Left hindlimb (tissue), 1 donor: Measurements from ENCODE around the gene COL4A1.
A peak's percentile ranks its signal among the peaks of the same experiment; 100 is the strongest.

ENCODE experiments used
- DNase-seq: peaks from one replicate; pipeline ENCODE4 v3.0.0-alpha.2; 2018

COL4A1 gene

DNA sequence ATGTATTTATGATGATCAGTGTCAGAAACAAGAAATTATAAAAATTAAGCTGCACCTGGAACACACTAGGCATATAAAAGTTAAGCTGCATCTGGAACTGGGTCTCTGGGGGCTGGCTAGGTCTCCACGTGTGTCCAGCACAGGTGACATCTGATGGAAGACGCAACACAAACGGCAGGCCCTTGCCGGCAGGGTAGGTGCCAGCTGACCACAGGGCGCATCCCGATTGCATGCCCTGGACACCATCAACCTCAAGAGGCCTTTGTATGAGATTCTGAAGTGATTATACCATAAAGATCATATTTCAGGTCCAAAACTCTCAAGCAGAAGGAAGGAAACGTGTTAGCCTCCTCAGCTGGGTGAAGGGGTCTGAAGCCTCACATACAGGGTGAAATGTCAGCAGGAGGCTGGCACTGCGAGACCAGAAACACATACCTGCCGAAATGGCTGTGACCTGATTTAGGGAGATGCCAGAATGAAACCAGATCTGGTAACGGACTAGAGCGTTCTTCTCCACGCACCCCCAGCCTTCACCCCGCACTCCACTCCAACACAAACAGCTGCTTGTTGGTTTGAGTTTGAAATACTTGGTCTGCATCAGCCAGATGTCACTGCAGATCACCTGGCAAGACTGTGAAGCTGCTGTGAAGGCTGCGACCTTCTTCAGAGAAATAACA, 37.3 kb downstream of the COL4A1 start:
- no peak for DNase-seq

DNA sequence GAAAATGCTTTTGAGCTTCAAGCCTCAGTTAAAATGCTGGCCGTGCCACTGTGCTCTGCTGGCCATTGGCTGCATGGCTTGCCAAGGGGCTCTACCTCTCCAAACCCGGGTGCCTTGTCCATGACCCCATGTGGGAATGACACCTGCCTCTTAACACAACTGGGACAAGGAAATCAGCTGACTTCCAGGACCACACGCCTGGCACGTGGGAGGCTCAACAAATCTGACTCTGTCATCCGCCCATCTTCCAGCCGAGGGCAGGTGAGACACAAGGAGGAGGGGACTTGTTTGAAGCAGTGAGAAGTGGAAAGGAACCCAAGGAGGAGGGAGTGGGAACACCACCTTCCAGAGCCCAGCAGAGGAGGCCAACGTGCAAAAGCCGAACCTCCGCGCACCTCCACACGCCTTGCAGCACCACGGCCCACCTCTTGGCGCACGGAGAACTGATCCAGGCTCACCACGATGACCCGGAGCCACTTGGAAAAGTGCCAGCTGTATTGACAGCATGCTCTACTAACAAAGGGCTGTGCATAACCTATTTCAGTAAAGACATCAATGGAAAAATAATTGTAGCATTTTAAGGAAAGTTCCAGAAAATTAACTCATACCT, 38.3 kb downstream of the COL4A1 start:
- DNase-seq = no peak

DNA sequence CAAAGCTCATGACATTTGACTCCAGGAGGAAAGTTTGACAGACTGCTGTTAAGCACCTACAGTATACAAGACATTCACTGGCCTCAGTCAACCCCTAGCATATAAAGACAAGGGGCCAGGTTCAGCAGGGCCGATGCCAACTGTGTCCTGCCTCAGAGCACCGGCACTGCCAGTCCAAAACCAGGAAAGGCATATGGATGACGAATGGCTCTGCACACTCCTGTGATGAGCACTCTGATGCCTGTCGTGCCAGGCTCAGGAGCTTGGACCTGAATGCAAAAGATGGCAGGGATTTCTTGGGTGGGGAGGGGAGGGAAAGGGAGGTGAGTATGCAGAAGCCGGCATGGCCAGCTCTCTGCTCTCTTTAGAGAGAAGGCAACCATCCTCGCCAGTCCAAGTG, 38.9 kb downstream of the COL4A1 start:
- DNase-seq = no peak

DNA sequence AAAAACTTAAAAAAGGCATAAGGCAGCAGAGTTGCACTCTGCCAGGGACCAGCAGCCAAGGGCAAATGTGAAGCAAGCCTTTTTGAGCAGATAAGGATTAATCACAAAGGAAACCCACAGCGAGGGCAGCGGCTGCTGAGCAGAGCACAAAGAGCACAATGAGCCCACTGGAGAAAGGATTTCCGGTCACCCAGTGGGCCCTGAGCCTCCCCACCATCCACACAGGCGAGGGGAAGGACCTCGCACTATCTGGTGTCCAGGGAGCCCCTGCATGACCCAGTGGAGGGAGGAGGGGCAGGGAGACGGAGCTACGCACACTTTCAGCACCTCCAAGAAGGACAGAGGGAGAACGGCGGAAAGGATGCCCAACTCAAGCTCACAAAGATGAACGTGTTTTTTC, 40.0 kb downstream of the COL4A1 start:
- DNase-seq = no peak

DNA sequence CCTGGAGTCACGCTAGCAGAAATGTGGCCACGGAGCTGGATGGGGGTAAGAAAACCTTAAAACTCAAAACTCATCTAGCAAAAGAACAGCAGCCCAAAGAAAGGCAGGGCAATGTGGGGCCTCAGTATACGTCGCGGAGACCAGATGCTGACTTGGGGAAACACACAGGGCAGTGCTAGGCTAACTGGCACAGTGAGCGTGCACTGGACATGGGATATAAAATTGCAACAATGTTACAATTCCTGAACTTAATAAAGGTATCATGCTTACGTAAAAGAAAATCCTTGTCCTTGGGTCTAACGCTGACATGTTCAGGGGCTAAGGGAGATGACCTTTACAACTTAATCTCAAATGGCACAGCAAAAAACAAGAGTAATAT, 40.5 kb downstream of the COL4A1 start:
- DNase-seq = no peak

DNA sequence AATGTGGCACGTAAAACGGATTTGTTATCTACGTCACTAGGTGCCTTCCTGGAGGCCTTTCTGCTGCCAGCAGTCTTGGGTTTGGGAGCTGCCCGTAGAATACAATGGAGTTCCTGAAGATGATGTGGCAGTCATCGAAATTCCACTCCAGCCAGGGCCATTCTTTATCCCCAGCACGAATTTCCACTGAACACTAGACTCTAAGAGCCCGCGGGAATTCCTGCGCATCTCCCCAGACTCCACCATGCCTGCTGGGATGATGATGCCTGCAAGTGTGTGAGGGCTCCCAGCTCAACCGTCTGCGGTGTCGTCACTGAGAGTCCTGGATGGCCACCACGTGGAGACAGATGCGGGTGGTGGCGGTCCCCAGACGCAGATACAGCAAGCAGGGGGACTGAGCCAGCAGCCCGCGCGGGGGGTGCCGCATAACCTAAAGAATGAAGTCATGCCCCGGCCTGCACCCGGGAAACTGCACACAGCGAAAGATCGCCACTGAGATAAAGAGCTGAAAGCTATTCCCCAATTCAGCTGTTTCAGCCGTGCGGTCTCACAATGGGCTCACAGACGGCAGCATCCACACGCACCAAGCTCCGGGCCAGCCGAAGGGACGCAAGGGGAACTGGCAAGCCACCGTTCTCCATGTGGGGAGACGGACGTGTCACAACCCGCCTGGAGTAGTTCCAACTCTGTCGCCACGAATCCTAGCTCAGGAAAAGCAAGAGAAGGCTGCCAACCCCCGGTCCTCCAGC, 41.1 kb downstream of the COL4A1 start:
- DNase-seq = no peak

DNA sequence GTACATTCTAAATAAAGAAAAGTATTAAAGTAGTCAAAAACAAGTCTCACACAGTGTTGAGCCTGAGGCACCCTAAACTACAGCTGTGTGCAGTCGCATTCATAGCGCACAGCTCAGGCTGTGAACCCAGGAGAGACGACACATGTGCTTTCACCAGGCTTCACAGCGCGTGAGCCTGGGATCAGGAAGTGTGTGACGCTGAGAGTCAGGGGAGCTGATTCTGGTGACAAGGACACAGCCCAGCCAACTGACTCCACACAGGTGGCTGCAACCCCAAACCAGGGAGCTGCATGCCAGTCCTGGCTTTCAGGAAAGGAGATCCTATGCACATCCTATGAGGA, 41.6 kb downstream of the COL4A1 start:
- DNase-seq = no peak

DNA sequence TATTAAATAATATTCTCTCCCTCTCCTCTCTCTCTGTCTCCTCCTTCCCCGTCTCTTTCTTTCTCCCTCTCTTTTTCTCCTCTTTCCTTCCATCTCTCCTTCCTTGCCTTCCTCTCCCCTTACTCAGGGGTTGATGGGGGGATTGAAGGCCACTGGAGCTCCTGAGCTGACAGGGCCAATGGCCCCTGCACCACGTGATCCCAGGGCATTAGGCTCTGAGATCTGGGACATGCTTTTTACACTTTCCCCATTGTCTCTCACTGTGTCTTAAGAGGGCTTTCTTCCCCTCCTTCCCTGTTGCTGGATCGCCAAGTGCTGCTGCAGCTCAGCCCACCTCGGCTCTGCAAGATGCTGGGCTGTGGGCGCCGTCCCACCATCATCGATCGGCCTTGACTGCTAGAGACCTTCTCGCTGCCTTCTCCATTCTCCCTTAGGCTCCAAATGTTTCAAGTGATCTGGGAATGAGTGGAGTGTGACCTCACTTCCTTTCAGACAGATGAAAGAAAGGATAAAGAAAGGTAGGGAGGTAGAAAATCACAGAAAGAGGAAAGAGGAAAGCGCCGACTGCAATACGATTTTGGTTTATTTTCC, 42.2 kb downstream of the COL4A1 start:
- no peak for DNase-seq

DNA sequence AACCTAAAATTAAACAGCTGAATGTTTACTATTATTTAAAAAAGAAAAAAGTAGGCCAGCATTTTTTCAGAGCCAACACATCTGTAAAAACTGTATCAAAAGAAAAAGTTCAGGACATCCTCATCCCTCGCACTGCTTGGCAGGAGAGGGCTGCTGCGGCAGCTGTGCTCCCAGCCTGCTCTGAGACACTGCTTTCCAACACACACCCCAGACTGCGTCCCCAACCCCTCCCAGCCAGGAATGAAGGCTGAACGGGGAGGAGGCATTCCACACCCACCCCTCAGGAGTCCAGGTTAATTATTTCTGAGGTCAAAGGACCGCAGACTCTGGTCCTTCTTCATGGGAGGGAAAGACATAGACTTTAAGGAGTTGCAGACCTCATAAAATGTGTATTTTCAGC, 43.1 kb downstream of the COL4A1 start:
- DNase-seq = peak; percentile 73

DNA sequence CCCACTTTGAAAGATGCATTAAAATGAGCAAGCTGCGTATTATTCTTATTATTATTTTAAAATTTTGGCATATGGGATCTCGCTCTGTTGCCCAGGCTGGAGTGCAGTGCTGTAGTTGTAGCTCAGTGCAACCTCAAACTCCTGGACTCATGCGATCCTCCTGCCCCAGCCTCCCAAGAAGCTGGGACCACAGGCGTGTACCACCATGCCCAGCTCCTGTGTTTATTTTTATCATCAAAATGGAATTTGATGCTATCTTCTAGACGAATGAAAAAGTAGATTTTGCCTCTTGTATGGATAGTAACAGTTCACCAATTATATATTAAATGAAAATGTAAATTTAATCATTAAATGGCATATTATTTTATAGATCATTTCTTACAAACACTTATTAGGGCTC, 43.6 kb downstream of the COL4A1 start:
- DNase-seq = no peak

DNA sequence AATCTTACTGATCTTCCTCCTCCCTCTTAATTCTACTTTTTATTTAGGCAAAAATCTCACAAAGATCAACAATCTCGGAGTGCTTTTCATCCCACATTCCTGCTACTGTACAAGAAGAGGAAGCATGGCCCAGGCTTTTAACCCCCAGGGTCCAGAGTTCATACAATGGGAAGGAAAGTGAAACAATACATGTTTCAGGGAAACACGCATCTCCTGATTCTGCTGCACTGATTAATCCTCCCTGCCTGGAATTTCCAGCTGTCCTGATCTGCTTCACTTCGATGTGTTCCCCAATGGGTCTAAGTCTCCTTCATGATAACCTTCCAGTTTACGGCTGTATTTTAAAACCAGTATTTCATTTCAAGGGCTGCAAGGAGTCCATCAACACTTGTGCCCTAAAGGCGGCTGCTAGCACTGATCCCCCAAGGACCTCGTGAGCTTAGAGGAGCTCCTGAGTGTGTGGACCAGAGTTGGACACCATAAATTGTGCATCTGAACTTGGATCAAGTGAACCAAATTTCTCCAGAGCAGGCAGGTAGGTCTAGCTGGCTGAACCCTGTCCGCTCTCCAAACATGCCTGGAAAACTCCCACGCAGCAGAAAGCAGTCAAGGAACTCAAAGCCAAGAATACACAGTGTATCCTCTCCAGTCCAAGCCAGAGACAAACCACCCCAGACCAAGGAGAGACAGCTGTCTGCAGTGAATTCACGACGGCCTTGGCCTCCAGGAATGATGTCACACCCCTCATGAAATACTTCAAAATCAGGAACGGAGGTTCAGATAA, 44.3 kb downstream of the COL4A1 start:
- DNase-seq = no peak

DNA sequence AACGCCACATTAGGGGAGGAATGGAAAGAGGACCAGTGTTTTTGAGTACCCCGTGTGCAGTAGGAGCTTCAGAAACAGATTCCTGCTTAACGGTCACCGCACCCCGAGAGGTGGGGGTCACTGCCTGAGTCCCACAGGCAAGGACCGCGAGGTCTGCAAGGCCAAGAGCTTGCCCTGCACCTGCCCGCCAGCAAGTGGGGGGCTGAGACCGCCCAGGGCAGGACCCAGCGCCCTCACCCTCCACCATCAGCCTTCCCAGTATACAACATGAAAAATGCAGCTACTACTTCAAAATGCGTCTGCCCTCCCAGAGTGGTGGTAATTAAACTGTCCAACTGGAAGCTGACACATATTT, 44.9 kb downstream of the COL4A1 start:
- no peak for DNase-seq

DNA sequence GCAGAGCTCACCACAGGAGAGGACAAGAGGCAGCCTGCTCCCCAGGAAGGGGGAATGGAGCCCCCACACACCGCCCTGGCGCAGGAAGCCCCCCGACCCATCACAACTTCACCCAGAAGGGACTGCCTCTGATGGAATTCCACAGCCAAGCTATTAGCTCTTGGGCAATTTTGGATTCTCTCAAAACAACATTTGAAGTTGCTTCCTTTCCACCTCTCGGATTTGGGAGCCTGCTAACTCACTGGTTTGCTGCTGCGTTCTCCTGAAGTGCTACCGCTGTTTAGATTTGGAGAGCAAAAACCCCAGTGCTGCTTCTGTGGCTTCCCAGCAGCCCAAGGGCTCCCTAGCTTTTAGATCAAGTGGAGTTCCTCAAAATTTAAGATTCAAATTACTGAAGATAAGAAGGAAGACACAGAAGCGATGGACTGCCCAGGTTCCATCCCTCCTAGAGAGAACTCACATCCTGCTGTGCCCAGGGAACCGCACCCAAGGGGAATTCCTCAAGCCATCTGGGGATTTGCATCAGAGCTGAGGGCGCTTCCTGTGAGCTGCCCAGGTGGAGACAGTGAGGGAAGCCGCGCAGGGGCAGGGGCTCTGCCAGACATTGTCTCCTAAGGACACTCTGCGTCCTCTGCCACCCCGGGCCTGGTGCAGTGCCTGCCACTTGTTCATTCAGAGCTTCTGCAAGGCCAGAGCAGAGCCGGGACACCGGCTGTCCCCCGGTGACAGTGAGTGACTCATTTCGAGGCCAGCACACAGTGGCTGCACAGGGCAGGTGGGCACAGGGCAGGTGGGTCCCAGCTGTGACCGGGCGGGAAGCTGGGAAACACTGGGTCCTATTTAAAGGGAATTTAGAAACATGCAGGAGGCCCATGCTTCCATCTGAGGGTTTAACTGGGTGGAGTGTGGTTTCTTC, 45.5 kb downstream of the COL4A1 start:
- no peak for DNase-seq

DNA sequence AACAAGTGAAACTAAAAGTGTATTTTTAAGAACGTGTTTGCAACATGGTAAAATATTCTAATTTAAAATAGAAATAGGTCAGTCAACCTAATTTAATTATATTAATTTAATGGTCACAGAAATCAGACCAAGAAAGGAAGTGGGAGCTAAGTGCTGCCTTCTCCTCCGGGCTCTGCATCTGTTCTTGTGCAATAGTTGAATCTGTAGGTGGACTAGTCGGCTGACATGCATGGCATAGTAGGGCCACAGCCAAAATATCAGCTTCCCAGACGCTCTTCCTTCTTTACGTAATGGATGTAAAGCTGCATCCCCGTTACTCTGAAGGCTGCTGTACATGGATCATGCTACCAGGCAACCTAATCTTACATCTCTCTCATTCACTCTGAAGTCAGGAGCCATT, 47.3 kb downstream of the COL4A1 start:
- DNase-seq = no peak

DNA sequence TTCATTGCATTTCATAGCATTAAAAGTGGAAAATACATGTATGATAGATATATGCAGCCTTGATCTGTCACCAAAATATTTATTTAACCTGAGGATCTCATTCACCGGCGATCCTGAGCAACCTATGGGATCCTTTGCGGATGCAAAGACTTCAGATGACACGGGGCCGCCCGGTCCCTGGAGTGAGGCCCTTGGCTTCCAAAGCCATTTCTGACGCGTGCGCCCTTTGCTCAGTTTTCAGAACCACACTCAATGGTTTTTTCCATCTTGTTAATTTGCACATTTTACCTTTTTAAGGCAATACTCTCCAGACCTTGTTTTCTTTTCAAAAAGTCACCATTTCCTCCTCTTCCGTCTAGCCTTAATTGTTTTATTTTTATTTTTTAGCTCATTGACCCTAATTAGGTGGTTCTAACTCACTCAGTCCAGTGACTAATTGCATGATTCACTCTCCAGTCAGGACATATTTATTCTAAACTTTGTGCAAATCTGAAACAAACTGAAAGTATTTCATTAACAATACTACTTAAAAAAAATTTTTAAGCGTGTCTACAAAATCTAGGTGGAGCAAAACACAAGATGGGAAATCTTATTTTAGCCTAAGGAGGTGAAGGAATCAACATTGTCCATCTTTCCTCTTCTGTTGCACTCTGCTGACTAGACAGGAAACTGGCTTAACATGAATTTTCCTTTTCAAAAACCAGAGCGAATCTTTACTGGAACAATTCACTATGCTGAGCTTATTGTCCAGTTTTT, 47.9 kb downstream of the COL4A1 start:
- DNase-seq = no peak

DNA sequence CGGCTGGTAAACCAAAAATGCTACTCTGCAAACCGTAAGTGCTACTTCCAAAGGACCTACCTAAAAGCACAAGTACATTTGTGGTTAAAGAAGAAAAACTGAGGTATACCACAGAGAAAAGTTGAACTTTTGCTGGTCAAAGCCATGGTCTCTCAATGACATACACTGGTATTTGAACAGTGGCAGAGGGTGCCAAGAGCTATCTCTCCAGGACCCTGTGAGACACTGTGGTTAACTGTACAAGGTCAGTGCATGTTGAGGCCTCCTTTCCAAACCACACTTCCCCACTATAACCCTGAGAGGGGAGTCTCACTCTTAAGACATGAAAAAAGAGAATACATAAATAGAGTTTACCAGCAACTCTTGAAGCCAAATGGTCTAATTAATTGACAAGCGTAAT, 49.5 kb downstream of the COL4A1 start:
- no peak for DNase-seq

DNA sequence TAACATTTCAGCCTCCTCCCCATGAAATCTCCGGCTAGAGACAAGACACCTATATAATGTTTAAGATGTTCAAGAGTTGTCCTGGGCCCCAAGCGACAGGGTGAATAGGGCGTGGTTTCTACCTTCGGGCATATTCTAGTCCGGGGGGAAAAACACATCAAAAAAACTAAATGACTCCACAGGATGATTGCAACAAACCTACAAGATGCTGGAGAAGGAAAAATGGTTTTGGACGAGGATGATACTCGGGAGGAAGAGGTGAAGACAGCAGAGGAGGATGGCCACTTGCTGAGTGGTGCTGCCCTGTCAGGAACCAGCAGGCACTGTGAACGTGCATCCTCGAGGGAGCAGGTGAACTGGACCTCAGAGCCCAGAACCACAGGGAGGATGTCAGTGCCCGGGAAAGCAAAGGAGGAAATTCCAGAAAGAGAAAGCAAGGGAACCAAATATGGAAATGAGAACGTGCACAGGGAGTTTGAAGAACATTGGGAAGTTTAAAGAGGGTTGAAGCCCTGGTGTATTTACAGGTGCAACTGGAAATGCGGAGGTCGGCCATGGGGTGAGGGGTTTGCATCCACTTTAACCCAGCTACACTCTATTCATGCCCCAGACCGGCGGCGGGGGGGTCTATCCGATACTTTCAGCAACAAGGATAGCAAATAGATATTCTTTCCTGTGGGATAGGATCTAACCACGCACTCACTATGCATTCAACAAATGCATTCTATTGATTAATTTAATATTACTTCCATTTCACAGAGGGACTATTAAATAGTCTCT, 50.6 kb downstream of the COL4A1 start:
- DNase-seq = no peak

DNA sequence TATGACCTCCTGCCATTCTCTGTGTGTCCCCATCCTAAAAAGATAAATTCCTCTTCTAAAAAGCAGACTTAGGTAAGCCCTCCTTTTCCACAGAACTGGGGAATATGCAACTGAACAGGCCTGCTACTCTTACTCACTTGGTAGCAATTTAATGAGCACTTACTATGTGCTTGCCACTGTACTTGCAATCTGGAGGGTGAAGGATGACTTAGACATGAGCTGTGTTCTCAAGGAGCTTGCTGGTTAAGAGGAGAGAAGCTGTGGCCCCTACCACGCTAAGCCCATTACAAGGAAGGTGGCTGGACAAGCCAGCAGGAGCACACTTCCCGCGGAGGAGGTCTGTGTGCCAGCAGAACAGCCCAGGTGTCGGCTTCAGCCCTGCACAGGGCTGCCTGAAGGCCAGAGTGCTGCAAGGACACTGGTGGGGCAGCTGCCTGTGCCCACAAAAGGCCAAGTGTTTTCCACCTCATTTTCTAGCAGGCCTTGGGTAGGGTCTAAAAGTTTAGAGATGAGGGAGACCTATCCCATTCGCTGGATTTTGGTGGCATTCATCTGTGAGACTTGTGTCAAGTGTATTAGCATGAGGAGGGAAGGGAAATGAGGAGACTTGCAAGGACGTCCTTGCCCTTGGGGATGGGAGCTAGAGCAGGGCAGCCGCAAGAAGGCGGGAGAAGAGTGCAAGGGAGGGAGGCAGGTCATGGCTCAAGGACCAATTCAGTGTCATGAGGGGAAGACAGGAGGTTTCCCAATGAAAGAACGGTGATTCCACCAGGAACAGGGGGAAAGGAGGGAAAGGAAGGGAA, 52.0 kb downstream of the COL4A1 start:
- DNase-seq = no peak

DNA sequence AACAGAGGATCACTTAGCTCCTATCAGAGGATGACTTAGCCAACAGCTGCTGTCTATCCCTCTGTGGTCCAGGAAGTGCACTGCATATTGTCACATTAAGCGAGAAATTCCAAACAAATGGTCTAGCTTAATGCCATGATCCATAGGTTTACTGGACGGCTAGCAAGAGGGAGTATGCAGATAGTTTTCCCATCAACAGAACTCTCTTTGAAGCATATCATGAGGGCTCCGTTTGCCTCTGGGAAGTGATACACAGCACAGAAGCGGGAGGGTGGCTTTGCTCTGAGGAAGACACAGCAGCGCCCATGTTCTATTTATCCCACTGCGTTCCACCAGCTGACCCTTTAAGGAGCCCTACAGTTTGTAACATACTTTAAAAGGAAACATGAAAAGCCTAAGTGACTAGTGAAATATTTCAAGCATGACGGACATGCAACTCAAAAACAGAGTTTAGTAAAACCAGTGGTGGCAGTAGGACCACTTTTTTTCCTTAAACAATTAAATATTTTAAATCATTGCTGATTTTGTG, 52.7 kb downstream of the COL4A1 start:
- DNase-seq = no peak
